SK-N-SH (cell line): ENCODE data around the gene GLMP. TPM values are rescaled to one million over a fixed set of nuclear protein-coding genes. Genes with fewer than 3 reads are reported as not detected.

ENCODE experiments used
- CTCF ChIA-PET: fragments of 300-600, 350-600 bp; formaldehyde crosslinking; extraction: SDS; loops from one replicate; lab custom pipeline; 2021; lab: Yijun Ruan, JAX
- POLR2A ChIA-PET: fragments of 350-600 bp; sonication (Branson Sonifier 250); formaldehyde crosslinking; extraction: SDS; loops from one replicate; lab custom pipeline; 2020; ENCODE audit warnings: antibody characterized with exemption, inconsistent platforms; lab: Yijun Ruan, JAX
- DNase-seq: peaks from one replicate; pipeline ENCODE4 v3.0.0; 2012
- H2AFZ ChIP-seq: fragments of 200-600 bp; sonication (generic); 2 replicates; pipeline ENCODE4 v1.8.1; 2016; ENCODE audit warnings: antibody characterized with exemption, mild to moderate bottlenecking, low read depth
- H3F3A ChIP-seq: fragments of 200-600 bp; sonication (generic); replicated peaks from 2 replicates; pipeline ENCODE3; 2016; ENCODE audit warnings: antibody characterized with exemption, mild to moderate bottlenecking; ENCODE audit not compliant: insufficient read depth
- H3K27ac ChIP-seq, 2 experiments: fragments of 200-500 bp in 1 of 2; fragments of 200-600 bp in 1 of 2; sonication (Bioruptor generic) in 1 of 2; sonication (generic), shearing (Covaris generic) in 1 of 2; 2 replicates each; pipeline versions ENCODE4 v1.5.1 to v1.6.1; 2014 to 2016; ENCODE audit warnings: low read depth in 2 of 2, inconsistent platforms in 1 of 2, low read length in 1 of 2, mild to moderate bottlenecking in 1 of 2, mixed read lengths in 1 of 2
- H3K27me3 ChIP-seq: fragments of 200-600 bp; sonication (generic), shearing (Covaris generic); 2 replicates; pipeline ENCODE4 v1.6.1; 2016; ENCODE audit warnings: mixed run types; ENCODE audit not compliant: insufficient read depth
- H3K36me3 ChIP-seq, 2 experiments: fragments of 200-500 bp in 1 of 2; fragments of 200-600 bp in 1 of 2; sonication (Bioruptor generic) in 1 of 2; sonication (generic) in 1 of 2; replicated peaks in 1 of 2; 2 replicates each; pipeline versions ENCODE3 to v1.5.1; 2014 to 2016; ENCODE audit warnings: low read length in 1 of 2, mild to moderate bottlenecking in 1 of 2; ENCODE audit not compliant: insufficient read depth in 2 of 2, control insufficient read depth in 1 of 2
- H3K4me1 ChIP-seq, 2 experiments: fragments of 200-500 bp in 1 of 2; fragments of 200-600 bp in 1 of 2; sonication (Bioruptor generic) in 1 of 2; sonication (generic), shearing (Covaris generic) in 1 of 2; 2 replicates each; pipeline versions ENCODE4 v1.5.1 to v1.6.1; 2014 to 2016; ENCODE audit warnings: low read depth in 1 of 2, low read length in 1 of 2, mixed run types in 1 of 2; ENCODE audit not compliant: insufficient read depth in 2 of 2, control insufficient read depth in 1 of 2
- H3K4me2 ChIP-seq: fragments of 200-600 bp; sonication (generic), shearing (Covaris generic); 2 replicates; pipeline ENCODE4 v1.6.1; 2017; ENCODE audit warnings: mixed run types
- H3K4me3 ChIP-seq, 2 experiments: fragments of 200-500 bp in 1 of 2; fragments of 200-600 bp in 1 of 2; sonication (Bioruptor generic) in 1 of 2; sonication (generic), shearing (Covaris generic) in 1 of 2; 2 replicates each; pipeline versions ENCODE4 v1.5.1 to v1.8.1; 2014 to 2016; ENCODE audit warnings: low read depth in 2 of 2, inconsistent platforms in 1 of 2, low read length in 1 of 2, mild to moderate bottlenecking in 1 of 2, mixed read lengths in 1 of 2, moderate library complexity in 1 of 2
- H3K79me2 ChIP-seq: fragments of 200-600 bp; sonication (generic); 2 replicates; pipeline ENCODE4 v1.8.1; 2017; ENCODE audit warnings: mild to moderate bottlenecking; ENCODE audit not compliant: insufficient read depth
- H3K9ac ChIP-seq: fragments of 200-600 bp; sonication (generic); 2 replicates; pipeline ENCODE4 v1.6.1; 2017; ENCODE audit warnings: mixed run types
- H3K9me2 ChIP-seq: fragments of 200-600 bp; sonication (generic); 2 replicates; pipeline ENCODE4 v1.6.1; 2017; ENCODE audit warnings: mixed run types
- H3K9me3 ChIP-seq: fragments of 200-600 bp; sonication (generic); 2 replicates; pipeline ENCODE4 v1.6.1; 2017; ENCODE audit warnings: mixed run types, mild to moderate bottlenecking, moderate library complexity
- H4K20me1 ChIP-seq: fragments of 200-600 bp; sonication (generic); 2 replicates; pipeline ENCODE4 v1.6.1; 2017; ENCODE audit warnings: mild to moderate bottlenecking, mixed run types; ENCODE audit not compliant: insufficient read depth
- ELF1 ChIP-seq: IDR thresholded peaks from 2 replicates; pipeline ENCODE4 v1.4.0; 2012
- FOXJ3 ChIP-seq: sonication (generic); formaldehyde crosslinking; IDR thresholded peaks from 2 replicates; pipeline ENCODE4 v1.5.1; 2020; ENCODE audit warnings: mild to moderate bottlenecking, missing genetic modification reagents
- GATA2 ChIP-seq: sonication (generic); formaldehyde crosslinking; IDR thresholded peaks from 2 replicates; pipeline ENCODE4 v1.5.0; 2020; ENCODE audit warnings: mild to moderate bottlenecking, missing genetic modification reagents
- IRF3 ChIP-seq: fragments of 150-350 bp; IDR thresholded peaks from 2 replicates; pipeline ENCODE4 v1.6.1; 2016; ENCODE audit warnings: mild to moderate bottlenecking, low read depth, low read length
- MAX ChIP-seq: IDR thresholded peaks from 2 replicates; pipeline ENCODE4 v1.4.0; 2012; ENCODE audit warnings: low read depth
- MEF2A ChIP-seq: IDR thresholded peaks from 2 replicates; pipeline ENCODE4 v1.4.0; 2012; ENCODE audit warnings: low read depth, borderline replicate concordance
- MXI1 ChIP-seq: IDR thresholded peaks from 2 replicates; pipeline ENCODE4 v1.6.1; 2012; ENCODE audit warnings: mild to moderate bottlenecking, low read depth, low read length, improper control_type of control experiment
- NRF1 ChIP-seq: IDR thresholded peaks from 2 replicates; pipeline ENCODE4 v1.6.1; 2012; ENCODE audit warnings: low read depth, mild to moderate bottlenecking, low read length
- RAD21 ChIP-seq: IDR thresholded peaks from 2 replicates; pipeline ENCODE4 v1.6.1; 2012; ENCODE audit warnings: mild to moderate bottlenecking, low read length
- RCOR1 ChIP-seq: fragments of 150-350 bp; IDR thresholded peaks from 2 replicates; pipeline ENCODE4 v1.6.1; 2017; ENCODE audit warnings: antibody characterized with exemption, low read length
- RFX5 ChIP-seq: IDR thresholded peaks from 2 replicates; pipeline ENCODE4 v1.6.1; 2012; ENCODE audit warnings: mild to moderate bottlenecking, improper control_type of control experiment, low read length
- SIN3A ChIP-seq: IDR thresholded peaks from 2 replicates; pipeline ENCODE4 v1.6.1; 2012; ENCODE audit warnings: low read depth, mild to moderate bottlenecking, low read length, moderate library complexity, borderline replicate concordance
- TAF1 ChIP-seq: IDR thresholded peaks from 2 replicates; pipeline ENCODE4 v1.6.1; 2012; ENCODE audit warnings: low read depth, mild to moderate bottlenecking, low read length, moderate library complexity, borderline replicate concordance
- TEAD4 ChIP-seq: IDR thresholded peaks from 2 replicates; pipeline ENCODE4 v1.4.0; 2012; ENCODE audit warnings: mild to moderate bottlenecking, borderline replicate concordance; ENCODE audit not compliant: insufficient read depth
- WGBS: methylation state at CpG from one replicate; pipeline ENCODE4 v1.1.6; 2017; ENCODE audit warnings: low lambda C conversion rate; 5-methylcytosine and 5-hydroxymethylcytosine counted together
- polyA plus RNA-seq, 3 experiments: library from polyadenylated mRNA; depleted of rRNA; stranded (reverse); fragments of >200 nt; gene quantifications; 2 replicates each; pipeline ENCODE4 v1.2.3, GENCODE V29; 2012
- TF ChIP-seq, protein P1 (sequence below): fragments of 200-600 bp; sonication (generic); IDR thresholded peaks from 2 replicates; pipeline ENCODE4 v1.6.1; 2017; ENCODE audit warnings: antibody characterized with exemption, mild to moderate bottlenecking, moderate library complexity

GLMP gene
- polyA plus RNA-seq, 1 of the 3 experiments (the other 2 are of a cell fraction): 41.7 TPM

- no peaks in the 10 kb centered on the region for H3K9me2 ChIP-seq
- no peak overlapping the region for H2AFZ ChIP-seq
- TF ChIP-seq ELF1 (no peak), NRF1 (no peak), RFX5 (no peak), SIN3A (no peak), RCOR1 (no peak), IRF3 (no peak), TEAD4 (no peak), MXI1 (no peak), MEF2A (no peak), TAF1 (no peak), FOXJ3 (CRISPR knock-in tag) (no peak)
- TF ChIP-seq, protein P1, sequence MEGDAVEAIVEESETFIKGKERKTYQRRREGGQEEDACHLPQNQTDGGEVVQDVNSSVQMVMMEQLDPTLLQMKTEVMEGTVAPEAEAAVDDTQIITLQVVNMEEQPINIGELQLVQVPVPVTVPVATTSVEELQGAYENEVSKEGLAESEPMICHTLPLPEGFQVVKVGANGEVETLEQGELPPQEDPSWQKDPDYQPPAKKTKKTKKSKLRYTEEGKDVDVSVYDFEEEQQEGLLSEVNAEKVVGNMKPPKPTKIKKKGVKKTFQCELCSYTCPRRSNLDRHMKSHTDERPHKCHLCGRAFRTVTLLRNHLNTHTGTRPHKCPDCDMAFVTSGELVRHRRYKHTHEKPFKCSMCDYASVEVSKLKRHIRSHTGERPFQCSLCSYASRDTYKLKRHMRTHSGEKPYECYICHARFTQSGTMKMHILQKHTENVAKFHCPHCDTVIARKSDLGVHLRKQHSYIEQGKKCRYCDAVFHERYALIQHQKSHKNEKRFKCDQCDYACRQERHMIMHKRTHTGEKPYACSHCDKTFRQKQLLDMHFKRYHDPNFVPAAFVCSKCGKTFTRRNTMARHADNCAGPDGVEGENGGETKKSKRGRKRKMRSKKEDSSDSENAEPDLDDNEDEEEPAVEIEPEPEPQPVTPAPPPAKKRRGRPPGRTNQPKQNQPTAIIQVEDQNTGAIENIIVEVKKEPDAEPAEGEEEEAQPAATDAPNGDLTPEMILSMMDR: no peak
- no peak overlapping the region for H3K4me2 ChIP-seq
- no peaks in the 10 kb centered on the region for H3K9me3 ChIP-seq
- ChIA-PET POLR2A (interaction anchor here (0.9 to 1.8 kb wide), 3 partner anchors 13 to 32 kb away, joined by 3 to 4 read pairs (median 4); partner anchors contain the start of gene PMF1), CTCF (interaction anchor here (0.7 to 3.2 kb wide), 6 partner anchors 13 to 148 kb away, joined by 3 to 14 read pairs (median 4); no protein-coding TSS in a partner anchor)
- H3K4me3 ChIP-seq: no peak overlapping the region
- no peaks in the 10 kb centered on the region for H4K20me1 ChIP-seq
- H3K27ac ChIP-seq: peak overlapping the region in 1 of 2 experiments; percentile 62; a peak in 2 of 4 replicates
- peaks cover 5 to 16% of the 10 kb centered on the region in 2 experiments for H3K36me3 ChIP-seq
- peaks cover 4% of the 10 kb centered on the region for H3F3A ChIP-seq
- DNase-seq: no peak
- H3K79me2 ChIP-seq: no peaks in the 10 kb centered on the region
- no peak overlapping the region for H3K9ac ChIP-seq
- 93% methylated on average over 16 of the region's 17 CpGs for WGBS
- H3K4me1 ChIP-seq: peaks cover 7 to 48% of the 10 kb centered on the region in 2 experiments; a peak in 2 of 4 replicates
- no peaks in the 10 kb centered on the region for H3K27me3 ChIP-seq
These were observed 50.8 kb downstream of the GLMP start for GRCh38 chr1:156244712-156245111.

DNA sequence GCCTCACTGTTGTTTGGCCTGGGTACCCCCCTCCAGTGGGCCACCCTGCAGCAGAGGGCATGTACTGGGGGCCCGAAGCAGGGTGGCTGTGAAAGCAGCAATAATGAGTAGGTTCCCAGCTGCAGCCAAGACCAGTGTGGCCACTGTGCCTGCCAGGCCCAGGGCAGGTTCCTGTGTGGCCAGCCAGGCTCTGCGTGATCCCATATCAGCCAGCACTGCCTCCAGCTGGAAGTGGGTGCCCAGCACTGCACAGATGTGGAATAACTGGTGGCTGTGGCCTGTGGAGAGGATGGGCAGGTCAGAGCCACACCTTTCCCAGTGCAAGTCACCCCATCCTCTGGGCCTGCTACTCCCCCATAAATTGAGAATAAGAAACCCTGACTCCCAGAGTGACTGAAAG, 51.4 kb downstream of the GLMP start:
- Histone ChIP-seq H3K9ac (no peak overlapping the region), H3K4me3 (no peak overlapping the region), H3K4me2 (no peak overlapping the region), H4K20me1 (no peaks in the 10 kb centered on the region), H3F3A (no peaks in the 10 kb centered on the region)
- no peak for TF ChIP-seq NRF1
- TF ChIP-seq GATA2 (CRISPR knock-in tag): peak; percentile 56
- no peak for TF ChIP-seq MAX
- no peak for TF ChIP-seq ELF1
- peak; percentile 46 for TF ChIP-seq RAD21
- TF ChIP-seq, all 33 proteins: peak for 2
- Histone ChIP-seq H3K4me1 (peaks cover 7 to 42% of the 10 kb centered on the region in 2 experiments; a peak in 2 of 4 replicates), H3K27me3 (no peaks in the 10 kb centered on the region), H3K79me2 (no peaks in the 10 kb centered on the region), H3K9me2 (no peaks in the 10 kb centered on the region), H3K36me3 (peaks cover 0 to 12% of the 10 kb centered on the region in 2 experiments), H3K27ac (peak overlapping the region in 1 of 2 experiments; percentile 62; a peak in 2 of 4 replicates), H3K9me3 (no peaks in the 10 kb centered on the region), H2AFZ (no peak overlapping the region)
- peak; percentile 78 for DNase-seq
- WGBS: no CpG with 5 or more reads among the region's 2 CpGs
- POLR2A ChIA-PET: interaction anchor here (0.9 to 1.0 kb wide), 2 partner anchors 14 to 31 kb away, joined by 3 to 4 read pairs; partner anchors contain the start of gene PMF1
- CTCF ChIA-PET: interaction anchor here (0.7 to 3.2 kb wide), 7 partner anchors 13 to 103 kb away, joined by 3 to 14 read pairs (median 4); no protein-coding TSS in a partner anchor
